ENCODE measurements around the gene RNF151.
"Not testable (repeated sequence)": the region's sequence is repeated elsewhere in the genome, so short reads cannot be mapped to it uniquely, and the experiment has no call there.

The RNF151 gene

DNA sequence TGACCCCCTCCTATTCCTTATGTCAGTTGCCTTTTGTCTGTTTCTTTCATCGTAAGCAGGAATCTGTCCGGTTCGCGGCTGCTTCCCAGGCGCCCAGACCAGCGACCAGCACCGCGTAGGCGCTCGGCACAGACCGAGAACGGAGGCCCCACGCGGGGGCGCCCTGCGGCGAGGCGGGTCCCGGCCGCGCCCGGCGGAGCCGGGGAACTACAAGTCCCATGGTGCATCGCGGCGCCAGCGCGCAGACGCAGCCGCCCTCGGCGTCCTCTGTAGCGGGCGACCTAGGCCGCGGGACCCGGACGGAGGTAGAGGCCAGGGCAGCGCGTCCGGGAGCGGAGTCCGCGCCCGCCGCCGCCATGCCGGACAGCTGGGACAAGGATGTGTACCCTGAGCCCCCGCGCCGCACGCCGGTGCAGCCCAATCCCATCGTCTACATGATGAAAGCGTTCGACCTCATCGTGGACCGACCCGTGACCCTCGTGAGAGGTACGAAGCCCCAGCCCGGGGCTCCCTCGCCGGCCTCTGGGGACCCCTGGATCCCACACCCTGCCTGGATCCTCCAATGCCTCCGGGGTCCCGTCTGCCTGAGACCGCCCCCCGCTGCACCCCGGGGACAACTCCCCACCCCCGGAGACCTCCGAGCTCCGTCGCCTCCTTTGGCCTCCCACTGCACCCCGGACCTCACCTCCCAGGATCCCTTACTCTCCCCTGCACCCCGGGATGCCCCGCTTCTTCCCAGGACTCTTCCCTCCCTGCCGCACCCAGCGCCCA lies 7.2 kb upstream of the RNF151 start, which contains the start of gene NDUFB10:
NDUFB10 (plus strand) TSS at position 270 of the 771 bp plus-strand sequence; CDS start at position 357, 87 bp downstream.
- DNase-seq (ENCODE audit: extremely low read depth in 1 of 2, low read depth in 1 of 2) = peak; percentile 86

- no peak for DNase-seq (ENCODE audit: extremely low read depth in 1 of 2, low read depth in 1 of 2)
Observed at GRCh38 chr16:1960665-1961630, 5.7 kb upstream of the RNF151 start.

DNA sequence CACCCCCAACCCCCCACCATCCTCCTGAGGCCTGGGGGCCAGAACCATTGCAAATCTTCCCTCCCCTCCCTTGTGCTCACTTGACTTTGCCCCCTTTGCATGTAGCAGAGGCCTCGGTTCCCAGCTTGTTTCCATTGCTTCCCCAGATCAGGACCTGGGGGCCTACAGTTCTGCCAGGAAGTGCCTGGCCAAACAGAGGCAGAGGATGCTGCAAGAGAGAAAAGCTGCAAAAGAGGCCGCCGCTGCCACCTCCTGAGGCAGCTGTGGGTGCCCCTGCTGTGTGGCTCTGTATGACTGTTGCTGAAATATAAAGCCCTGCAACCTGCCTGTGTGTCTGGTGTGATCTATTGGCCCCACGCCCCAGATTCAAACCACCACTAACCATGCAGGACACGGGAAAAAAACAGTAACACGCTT lies 5.0 kb upstream of the RNF151 start:
- DNase-seq (ENCODE audit: extremely low read depth in 1 of 2, low read depth in 1 of 2) = no peak

- not testable (repeated sequence) for DNase-seq (ENCODE audit: extremely low read depth in 1 of 2, low read depth in 1 of 2)
Observed at GRCh38 chr16:1962161-1963153, 4.2 kb upstream of the RNF151 start.

- no peak for DNase-seq (ENCODE audit: extremely low read depth in 1 of 2, low read depth in 1 of 2)
Observed at GRCh38 chr16:1963806-1964505, 2.7 kb upstream of the RNF151 start.

DNA sequence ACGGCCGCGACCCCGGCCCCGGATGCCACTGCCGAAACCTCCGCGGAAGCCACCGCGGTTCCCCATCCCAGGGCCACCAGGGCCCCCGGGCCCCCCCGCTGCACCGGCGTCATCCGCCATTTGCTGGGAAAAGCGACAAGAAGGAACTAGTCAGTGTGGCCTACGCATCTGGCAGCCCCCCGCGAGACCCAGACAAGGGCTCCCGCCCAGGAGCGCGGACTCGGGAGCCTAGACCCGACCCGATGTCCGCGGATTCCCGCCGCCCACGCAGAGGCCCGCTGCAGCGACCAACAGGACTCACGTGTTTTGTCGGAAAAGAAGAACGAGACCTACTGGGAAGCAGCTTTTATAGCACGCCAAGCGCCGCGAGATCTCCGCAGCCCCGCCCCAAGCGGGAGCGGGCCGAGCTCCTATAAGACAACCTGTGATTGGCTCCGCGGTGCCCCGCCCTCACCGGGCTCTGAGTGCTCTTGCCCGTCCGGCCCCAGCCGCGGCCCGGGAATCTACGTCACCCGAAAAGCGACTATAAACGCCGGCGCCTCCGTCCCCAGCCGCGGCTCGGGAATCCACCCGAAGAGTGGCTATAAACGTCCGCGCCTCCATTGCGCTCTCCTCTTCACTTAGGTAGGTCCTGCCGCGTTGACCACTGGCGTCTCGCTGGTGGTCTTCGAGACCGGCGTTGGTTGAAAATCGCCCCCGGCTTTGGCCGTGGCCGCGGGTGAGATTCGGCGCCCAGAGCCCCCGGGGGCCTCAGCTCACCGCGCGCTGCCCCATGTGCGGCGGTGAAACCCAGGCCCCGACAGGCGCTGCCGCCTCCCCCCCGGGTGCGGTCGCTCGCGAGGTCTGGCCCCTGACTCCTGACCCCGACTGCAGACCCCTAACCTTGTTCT lies 1.9 kb upstream of the RNF151 start, which contains the start of gene RPS2:
RPS2 (minus strand) TSS at position 321 of the 890 bp plus-strand sequence; CDS start at position 120, 201 bp downstream.
- DNase-seq (ENCODE audit: extremely low read depth in 1 of 2, low read depth in 1 of 2) = peak; percentile 96

- DNase-seq (ENCODE audit: extremely low read depth in 1 of 2, low read depth in 1 of 2) = no peak
Observed at GRCh38 chr16:1965396-1966001, 1.2 kb upstream of the RNF151 start.

DNA sequence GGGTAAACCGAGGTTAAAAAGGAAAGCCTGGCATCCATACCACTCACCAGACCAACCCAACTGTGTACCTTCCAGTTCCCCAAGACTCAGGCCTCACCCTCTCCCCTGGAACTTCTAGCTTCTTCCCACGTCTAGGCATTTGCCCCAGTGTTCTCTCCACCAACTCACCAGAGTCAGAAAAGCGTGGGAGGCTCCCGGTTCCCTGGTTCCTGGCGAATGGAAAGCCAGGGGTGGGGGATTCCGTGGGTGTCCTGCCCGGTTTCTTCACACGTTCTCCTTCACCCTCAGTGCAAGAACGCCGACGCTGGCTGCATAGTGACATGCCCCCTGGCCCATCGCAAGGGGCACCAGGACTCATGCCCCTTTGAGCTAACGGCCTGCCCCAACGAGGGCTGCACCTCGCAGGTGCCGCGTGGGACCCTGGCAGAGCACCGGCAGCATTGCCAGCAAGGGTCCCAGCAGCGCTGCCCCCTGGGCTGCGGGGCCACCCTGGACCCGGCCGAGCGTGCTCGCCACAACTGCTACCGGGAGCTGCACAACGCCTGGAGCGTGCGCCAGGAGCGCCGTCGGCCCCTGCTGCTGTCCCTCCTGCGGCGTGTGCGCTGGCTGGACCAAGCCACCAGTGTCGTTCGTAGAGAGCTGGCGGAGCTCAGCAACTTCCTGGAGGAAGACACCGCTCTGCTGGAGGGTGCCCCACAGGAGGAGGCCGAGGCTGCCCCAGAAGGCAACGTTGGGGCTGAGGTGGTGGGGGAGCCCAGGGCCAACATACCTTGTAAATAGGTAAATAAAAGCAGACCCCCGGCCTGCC lies 1.7 kb downstream of the RNF151 start:
- no peak for DNase-seq (ENCODE audit: extremely low read depth in 1 of 2, low read depth in 1 of 2)

GRCh38 chr16:1971796-1972489 lies 5.3 kb downstream of the RNF151 start, which contains the start of gene TBL3:
Gene TBL3 (plus strand): TSS chr16:1972053. CDS start chr16:1972165, 112 bp downstream.
- DNase-seq (ENCODE audit: extremely low read depth in 1 of 2, low read depth in 1 of 2) = peak; percentile 94 to 97

DNA sequence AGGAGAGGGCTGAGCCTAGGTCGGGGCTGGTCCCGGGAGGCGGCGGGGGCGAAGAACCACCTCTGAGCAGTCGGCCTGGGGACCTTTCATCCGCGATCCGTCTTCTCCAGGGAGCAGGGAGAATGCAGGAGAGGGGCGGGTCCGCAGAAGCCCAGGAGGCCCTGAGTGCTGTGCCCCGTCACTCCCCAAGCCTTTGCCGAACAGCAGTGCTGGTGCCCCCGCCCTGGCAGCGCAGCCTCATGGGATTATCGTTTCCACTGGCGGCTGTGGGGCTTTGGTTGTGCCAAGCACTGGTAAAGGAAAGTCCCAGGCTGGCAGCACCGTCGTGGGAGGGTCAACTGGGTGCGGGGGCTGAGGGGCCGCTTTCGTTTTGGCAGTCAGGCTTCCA lies 5.8 kb downstream of the RNF151 start:
- no peak for DNase-seq (ENCODE audit: extremely low read depth in 1 of 2, low read depth in 1 of 2)

GRCh38 chr16:1973461-1974156 lies 7.0 kb downstream of the RNF151 start:
- DNase-seq (ENCODE audit: extremely low read depth in 1 of 2, low read depth in 1 of 2) = no peak

- DNase-seq (ENCODE audit: extremely low read depth in 1 of 2, low read depth in 1 of 2) = no peak
Observed at GRCh38 chr16:1974157-1975070, 7.8 kb downstream of the RNF151 start.

DNA sequence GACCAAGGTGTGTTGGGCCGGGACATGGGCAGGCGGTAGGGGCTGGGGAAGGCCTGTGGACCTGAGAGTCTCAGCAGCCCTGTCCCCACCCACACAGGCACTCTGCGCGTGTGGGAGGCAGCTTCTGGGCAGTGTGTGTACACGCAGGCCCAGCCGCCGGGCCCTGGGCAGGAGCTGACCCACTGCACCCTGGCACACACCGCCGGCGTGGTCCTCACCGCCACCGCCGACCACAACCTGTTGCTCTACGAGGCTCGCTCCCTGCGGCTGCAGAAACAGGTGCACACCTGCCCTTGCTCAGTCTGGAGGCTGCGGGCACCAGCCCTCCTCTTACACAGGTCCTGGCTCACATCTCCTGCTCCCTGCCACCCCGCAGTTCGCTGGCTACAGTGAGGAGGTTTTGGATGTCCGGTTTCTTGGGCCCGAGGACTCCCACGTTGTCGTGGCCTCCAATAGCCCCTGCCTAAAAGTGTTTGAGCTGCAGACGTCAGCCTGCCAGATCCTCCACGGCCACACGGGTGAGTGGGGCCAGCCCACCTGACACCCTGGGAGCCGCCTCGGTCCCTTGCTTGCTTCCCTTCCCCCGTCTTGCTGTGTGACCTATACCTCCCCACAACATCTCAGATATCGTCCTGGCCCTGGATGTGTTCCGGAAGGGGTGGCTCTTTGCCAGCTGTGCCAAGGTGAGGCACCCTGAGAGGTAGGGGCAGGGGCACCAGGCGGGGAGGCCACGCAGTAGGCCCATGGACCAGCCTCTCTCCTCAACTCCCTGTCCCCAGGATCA lies 9.0 kb downstream of the RNF151 start:
- no peak for DNase-seq (ENCODE audit: extremely low read depth in 1 of 2, low read depth in 1 of 2)

- DNase-seq (ENCODE audit: extremely low read depth in 1 of 2, low read depth in 1 of 2) = no peak
Observed at GRCh38 chr16:1976216-1976520, 9.5 kb downstream of the RNF151 start.
